ENCODE data around the gene AFF3.

The AFF3 gene

DNA sequence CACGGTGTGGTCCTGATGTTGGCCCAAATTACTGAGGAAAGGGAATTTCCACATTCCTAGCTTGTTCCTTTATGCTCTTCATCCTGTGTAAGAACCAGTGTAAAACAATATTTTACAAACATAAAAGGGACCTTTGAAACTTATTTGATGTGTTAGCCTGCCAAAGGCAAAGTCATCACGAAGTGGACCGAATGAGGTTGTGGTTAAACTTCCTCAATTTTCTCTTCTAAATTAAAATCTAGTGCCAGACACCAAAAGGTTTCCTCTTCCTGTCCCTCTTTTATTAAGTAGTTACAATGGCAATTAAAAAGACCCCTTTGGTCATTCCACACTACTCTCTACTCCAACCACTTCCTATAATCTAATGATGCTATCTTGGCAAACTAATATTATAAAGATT, 279.8 kb downstream of the AFF3 start:
- no peaks in the 10 kb centered on the region for H3K36me3 ChIP-seq (ENCODE audit: control insufficient read depth in 5 of 5, insufficient read depth in 5 of 5, low read length in 5 of 5)
- H3K4me3 ChIP-seq (ENCODE audit: low read depth in 1 of 5, low read length in 5 of 5): no peak overlapping the region
- no peak overlapping the region for H3K27ac ChIP-seq (ENCODE audit: low read depth, low read length)
- peaks cover 2 to 29% (median 27%) of the 10 kb centered on the region in 5 donors for H3K4me1 ChIP-seq (ENCODE audit: control insufficient read depth in 5 of 5, insufficient read depth in 5 of 5, low read length in 5 of 5)
- H3K27me3 ChIP-seq (ENCODE audit: control insufficient read depth in 5 of 5, insufficient read depth in 4 of 5, low read length in 5 of 5): no peaks in the 10 kb centered on the region
- no peaks in the 10 kb centered on the region for H3K9me3 ChIP-seq (ENCODE audit: control insufficient read depth in 5 of 5, low read length in 5 of 5)
- no peak overlapping the region for H3K9ac ChIP-seq (ENCODE audit: low read length in 5 of 5)

DNA sequence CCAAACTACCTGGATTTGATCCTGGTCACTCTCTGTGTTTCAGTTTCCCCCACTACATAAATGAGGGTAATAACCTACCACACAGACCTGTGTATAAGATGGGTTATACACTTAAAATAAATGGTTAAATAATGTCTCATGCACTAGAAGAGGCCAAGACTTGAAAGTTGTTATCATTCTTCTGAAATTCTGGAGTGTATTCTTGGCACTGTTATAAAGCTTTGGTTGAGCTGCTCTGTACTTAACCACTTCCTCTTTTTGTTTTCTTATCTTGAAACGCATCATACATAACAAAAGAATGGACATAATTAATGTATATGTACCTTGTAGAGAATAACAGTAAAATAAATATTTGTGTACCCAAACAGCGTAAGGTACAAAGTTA, 281.0 kb downstream of the AFF3 start:
- no peaks in the 10 kb centered on the region for H3K27me3 ChIP-seq (ENCODE audit: control insufficient read depth in 5 of 5, insufficient read depth in 4 of 5, low read length in 5 of 5)
- H3K36me3 ChIP-seq (ENCODE audit: control insufficient read depth in 5 of 5, insufficient read depth in 5 of 5, low read length in 5 of 5): no peaks in the 10 kb centered on the region
- no peak overlapping the region for H3K27ac ChIP-seq (ENCODE audit: low read depth, low read length)
- no peaks in the 10 kb centered on the region for H3K9me3 ChIP-seq (ENCODE audit: control insufficient read depth in 5 of 5, low read length in 5 of 5)
- peaks cover 2 to 29% (median 27%) of the 10 kb centered on the region in 5 donors for H3K4me1 ChIP-seq (ENCODE audit: control insufficient read depth in 5 of 5, insufficient read depth in 5 of 5, low read length in 5 of 5)
- H3K9ac ChIP-seq (ENCODE audit: low read length in 5 of 5): no peak overlapping the region
- no peak overlapping the region for H3K4me3 ChIP-seq (ENCODE audit: low read depth in 1 of 5, low read length in 5 of 5)

DNA sequence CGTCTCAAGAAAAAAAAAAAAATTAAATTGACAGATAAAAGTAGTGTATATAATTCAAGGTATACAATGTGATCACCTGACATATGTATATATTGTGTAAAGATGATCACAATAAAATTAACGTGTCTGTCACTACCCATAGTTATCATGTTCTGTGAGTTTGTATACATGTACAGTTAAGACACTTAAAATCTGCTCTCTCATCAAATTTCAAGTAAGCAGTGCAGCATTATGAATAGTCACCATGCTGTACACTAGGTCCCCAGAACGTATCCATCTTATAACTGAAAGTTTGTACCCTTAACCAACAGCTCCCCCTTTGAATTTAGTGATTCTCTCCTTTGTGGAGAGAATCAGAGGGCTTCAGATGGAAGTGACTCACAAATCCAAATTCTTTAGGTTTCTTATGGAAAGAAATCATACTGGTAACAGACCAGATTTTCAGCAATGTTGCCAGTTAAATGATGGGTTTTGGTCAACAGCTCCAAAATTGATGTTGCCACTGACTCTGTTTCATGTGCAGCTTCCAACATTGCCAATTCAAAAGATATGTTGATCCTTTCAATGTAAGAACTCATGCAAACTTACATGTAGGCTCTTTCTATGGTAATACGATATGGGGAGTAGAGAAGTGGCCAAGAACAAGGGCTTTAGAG, 281.5 kb downstream of the AFF3 start:
- Histone ChIP-seq H3K27ac (ENCODE audit: low read depth, low read length) (no peak overlapping the region), H3K4me1 (ENCODE audit: control insufficient read depth in 5 of 5, insufficient read depth in 5 of 5, low read length in 5 of 5) (peaks cover 2 to 27% (median 25%) of the 10 kb centered on the region in 5 donors), H3K27me3 (ENCODE audit: control insufficient read depth in 5 of 5, insufficient read depth in 4 of 5, low read length in 5 of 5) (no peaks in the 10 kb centered on the region), H3K4me3 (ENCODE audit: low read depth in 1 of 5, low read length in 5 of 5) (no peak overlapping the region), H3K36me3 (ENCODE audit: control insufficient read depth in 5 of 5, insufficient read depth in 5 of 5, low read length in 5 of 5) (no peaks in the 10 kb centered on the region), H3K9ac (ENCODE audit: low read length in 5 of 5) (no peak overlapping the region), H3K9me3 (ENCODE audit: control insufficient read depth in 5 of 5, low read length in 5 of 5) (no peaks in the 10 kb centered on the region)

DNA sequence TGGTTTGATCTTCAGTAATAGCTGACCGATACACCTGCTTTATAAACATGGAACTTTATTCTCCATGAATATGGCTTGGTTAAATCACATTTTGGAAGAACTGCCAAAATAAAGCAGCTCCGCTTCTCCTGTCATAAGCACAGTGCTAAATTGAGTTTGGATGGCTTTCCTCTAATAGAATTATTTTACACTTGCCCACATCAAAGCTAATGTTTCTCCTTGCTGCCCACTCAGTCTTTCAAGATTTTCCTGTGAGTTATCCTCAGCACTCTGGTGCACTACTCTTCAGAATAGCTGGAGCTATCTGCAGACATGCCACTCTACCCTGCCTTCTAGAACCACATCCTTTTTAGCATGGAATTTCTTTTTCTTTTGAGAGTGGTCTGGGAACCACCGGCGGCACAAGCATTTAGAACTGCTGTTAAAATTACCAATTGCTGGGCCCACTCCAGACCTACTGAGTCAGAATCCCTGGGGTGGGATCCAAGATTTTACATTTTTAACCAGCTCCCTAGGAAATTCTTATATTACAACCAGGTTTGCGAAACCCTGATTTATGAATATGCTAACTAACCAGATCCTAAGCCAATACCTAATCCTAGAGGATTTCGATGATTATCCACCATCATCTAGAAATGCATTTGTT, 283.3 kb downstream of the AFF3 start:
- Histone ChIP-seq H3K27ac (ENCODE audit: low read depth, low read length) (no peak overlapping the region), H3K9ac (ENCODE audit: low read length in 5 of 5) (no peak overlapping the region), H3K4me1 (ENCODE audit: control insufficient read depth in 5 of 5, insufficient read depth in 5 of 5, low read length in 5 of 5) (peaks cover 0 to 12% (median 7%) of the 10 kb centered on the region in 5 donors), H3K9me3 (ENCODE audit: control insufficient read depth in 5 of 5, low read length in 5 of 5) (no peaks in the 10 kb centered on the region), H3K4me3 (ENCODE audit: low read depth in 1 of 5, low read length in 5 of 5) (no peak overlapping the region), H3K27me3 (ENCODE audit: control insufficient read depth in 5 of 5, insufficient read depth in 4 of 5, low read length in 5 of 5) (no peaks in the 10 kb centered on the region), H3K36me3 (ENCODE audit: control insufficient read depth in 5 of 5, insufficient read depth in 5 of 5, low read length in 5 of 5) (no peaks in the 10 kb centered on the region)

DNA sequence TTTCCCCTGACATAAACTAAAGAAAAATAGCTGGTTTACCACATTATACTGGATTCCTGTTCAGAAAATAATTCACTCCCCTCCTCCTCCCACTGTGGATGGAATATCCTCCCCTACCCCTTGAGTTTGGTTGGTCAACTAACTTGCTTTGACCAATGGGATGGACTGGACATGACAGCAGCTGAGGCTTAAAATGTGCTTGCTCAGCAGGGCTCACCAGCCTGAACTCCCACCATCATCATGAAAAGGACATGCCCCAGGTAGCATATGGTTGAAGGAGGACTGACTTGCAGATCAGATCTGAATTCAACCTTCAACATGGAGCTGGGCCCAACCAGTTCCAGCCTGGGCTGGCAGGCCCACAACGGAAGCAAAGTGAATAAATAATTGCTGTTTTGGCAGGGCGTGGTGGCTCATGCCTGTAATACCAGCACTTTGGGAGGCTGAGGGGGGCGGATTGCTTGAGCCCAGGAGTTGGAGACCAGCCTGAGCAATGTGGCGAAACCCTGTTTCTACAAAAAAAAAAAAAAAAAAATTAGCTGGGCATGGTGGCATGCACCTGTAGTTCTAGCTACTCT, 284.4 kb downstream of the AFF3 start:
- Histone ChIP-seq H3K9ac (ENCODE audit: low read length in 5 of 5) (no peak overlapping the region), H3K36me3 (ENCODE audit: control insufficient read depth in 5 of 5, insufficient read depth in 5 of 5, low read length in 5 of 5) (no peaks in the 10 kb centered on the region), H3K4me1 (ENCODE audit: control insufficient read depth in 5 of 5, insufficient read depth in 5 of 5, low read length in 5 of 5) (peaks cover 0 to 12% (median 5%) of the 10 kb centered on the region in 5 donors), H3K27ac (ENCODE audit: low read depth, low read length) (no peak overlapping the region), H3K27me3 (ENCODE audit: control insufficient read depth in 5 of 5, insufficient read depth in 4 of 5, low read length in 5 of 5) (no peaks in the 10 kb centered on the region), H3K4me3 (ENCODE audit: low read depth in 1 of 5, low read length in 5 of 5) (no peak overlapping the region), H3K9me3 (ENCODE audit: control insufficient read depth in 5 of 5, low read length in 5 of 5) (no peaks in the 10 kb centered on the region)

GRCh38 chr2:99857372-99857771, 285.0 kb downstream of the AFF3 start:
- H3K36me3 ChIP-seq (ENCODE audit: control insufficient read depth in 5 of 5, insufficient read depth in 5 of 5, low read length in 5 of 5): no peaks in the 10 kb centered on the region
- no peaks in the 10 kb centered on the region for H3K9me3 ChIP-seq (ENCODE audit: control insufficient read depth in 5 of 5, low read length in 5 of 5)
- H3K9ac ChIP-seq (ENCODE audit: low read length in 5 of 5): no peak overlapping the region
- no peaks in the 10 kb centered on the region for H3K27me3 ChIP-seq (ENCODE audit: control insufficient read depth in 5 of 5, insufficient read depth in 4 of 5, low read length in 5 of 5)
- no peak overlapping the region for H3K27ac ChIP-seq (ENCODE audit: low read depth, low read length)
- peaks cover 0 to 12% (median 5%) of the 10 kb centered on the region in 5 donors for H3K4me1 ChIP-seq (ENCODE audit: control insufficient read depth in 5 of 5, insufficient read depth in 5 of 5, low read length in 5 of 5)
- H3K4me3 ChIP-seq (ENCODE audit: low read depth in 1 of 5, low read length in 5 of 5): no peak overlapping the region

- Histone ChIP-seq H3K27ac (ENCODE audit: low read depth, low read length) (no peak overlapping the region), H3K9me3 (ENCODE audit: control insufficient read depth in 5 of 5, low read length in 5 of 5) (no peaks in the 10 kb centered on the region), H3K27me3 (ENCODE audit: control insufficient read depth in 5 of 5, insufficient read depth in 4 of 5, low read length in 5 of 5) (no peaks in the 10 kb centered on the region), H3K9ac (ENCODE audit: low read length in 5 of 5) (no peak overlapping the region), H3K4me3 (ENCODE audit: low read depth in 1 of 5, low read length in 5 of 5) (no peak overlapping the region), H3K4me1 (ENCODE audit: control insufficient read depth in 5 of 5, insufficient read depth in 5 of 5, low read length in 5 of 5) (peaks cover 0 to 8% (median 4%) of the 10 kb centered on the region in 5 donors), H3K36me3 (ENCODE audit: control insufficient read depth in 5 of 5, insufficient read depth in 5 of 5, low read length in 5 of 5) (no peaks in the 10 kb centered on the region)
Measured at GRCh38 chr2:99856119-99856518, 286.3 kb downstream of the AFF3 start.

DNA sequence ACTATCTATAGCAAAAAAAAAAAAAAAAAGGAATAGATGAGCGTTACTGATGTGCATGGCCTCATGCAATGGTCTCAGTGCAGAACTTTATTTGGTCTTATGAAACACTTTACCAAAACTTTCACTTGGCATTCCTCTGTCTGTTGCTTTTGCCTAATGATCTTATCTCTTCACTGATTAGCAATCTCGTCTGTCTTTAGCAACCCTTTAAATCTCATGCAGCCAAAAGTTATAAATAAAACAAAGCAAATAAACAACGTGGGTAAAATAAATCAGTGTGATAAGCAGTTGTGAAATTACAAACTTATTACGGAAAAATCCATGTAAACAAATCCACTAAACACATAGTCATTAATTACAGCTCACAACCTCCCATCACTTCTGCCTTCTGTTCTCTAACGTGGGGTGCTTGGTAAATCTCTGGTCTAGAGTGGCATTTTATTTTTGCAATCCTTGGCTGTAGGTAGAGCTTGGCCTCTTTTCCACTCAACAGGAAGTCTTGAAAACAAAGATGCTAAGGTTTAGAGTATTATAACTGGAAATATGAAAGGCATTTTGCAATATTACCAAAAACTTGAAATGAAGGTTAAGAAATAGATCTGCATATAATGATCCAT, 288.0 kb downstream of the AFF3 start:
- no peaks in the 10 kb centered on the region for H3K9me3 ChIP-seq (ENCODE audit: control insufficient read depth in 5 of 5, low read length in 5 of 5)
- no peaks in the 10 kb centered on the region for H3K27me3 ChIP-seq (ENCODE audit: control insufficient read depth in 5 of 5, insufficient read depth in 4 of 5, low read length in 5 of 5)
- no peak overlapping the region for H3K4me3 ChIP-seq (ENCODE audit: low read depth in 1 of 5, low read length in 5 of 5)
- no peak overlapping the region for H3K9ac ChIP-seq (ENCODE audit: low read length in 5 of 5)
- no peak overlapping the region for H3K27ac ChIP-seq (ENCODE audit: low read depth, low read length)
- peaks cover 0 to 6% (median 4%) of the 10 kb centered on the region in 5 donors for H3K4me1 ChIP-seq (ENCODE audit: control insufficient read depth in 5 of 5, insufficient read depth in 5 of 5, low read length in 5 of 5)
- no peaks in the 10 kb centered on the region for H3K36me3 ChIP-seq (ENCODE audit: control insufficient read depth in 5 of 5, insufficient read depth in 5 of 5, low read length in 5 of 5)

DNA sequence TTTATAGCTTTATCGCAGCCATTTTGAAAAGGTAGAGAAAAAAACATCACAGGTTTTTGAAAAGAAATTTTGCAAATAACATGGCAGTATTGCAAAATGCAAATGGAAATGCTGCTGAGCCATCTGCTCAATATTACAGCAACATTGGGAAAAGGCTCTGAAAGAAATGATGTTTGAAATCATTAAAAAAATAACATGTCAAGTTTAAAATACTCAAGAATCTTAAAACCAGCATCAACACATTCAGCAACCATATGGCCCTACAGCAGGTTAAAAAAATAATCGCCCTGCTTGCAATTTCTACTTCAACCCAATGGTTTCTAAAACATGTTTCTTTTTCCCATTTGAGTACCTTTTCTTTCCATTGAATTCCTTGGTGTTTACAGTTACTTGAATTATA, 289.4 kb downstream of the AFF3 start:
- Histone ChIP-seq H3K27me3 (ENCODE audit: control insufficient read depth in 5 of 5, insufficient read depth in 4 of 5, low read length in 5 of 5) (no peaks in the 10 kb centered on the region), H3K27ac (ENCODE audit: low read depth, low read length) (no peak overlapping the region), H3K4me3 (ENCODE audit: low read depth in 1 of 5, low read length in 5 of 5) (no peak overlapping the region), H3K9me3 (ENCODE audit: control insufficient read depth in 5 of 5, low read length in 5 of 5) (no peaks in the 10 kb centered on the region), H3K4me1 (ENCODE audit: control insufficient read depth in 5 of 5, insufficient read depth in 5 of 5, low read length in 5 of 5) (no peaks in the 10 kb centered on the region), H3K36me3 (ENCODE audit: control insufficient read depth in 5 of 5, insufficient read depth in 5 of 5, low read length in 5 of 5) (no peaks in the 10 kb centered on the region), H3K9ac (ENCODE audit: low read length in 5 of 5) (no peak overlapping the region)

DNA sequence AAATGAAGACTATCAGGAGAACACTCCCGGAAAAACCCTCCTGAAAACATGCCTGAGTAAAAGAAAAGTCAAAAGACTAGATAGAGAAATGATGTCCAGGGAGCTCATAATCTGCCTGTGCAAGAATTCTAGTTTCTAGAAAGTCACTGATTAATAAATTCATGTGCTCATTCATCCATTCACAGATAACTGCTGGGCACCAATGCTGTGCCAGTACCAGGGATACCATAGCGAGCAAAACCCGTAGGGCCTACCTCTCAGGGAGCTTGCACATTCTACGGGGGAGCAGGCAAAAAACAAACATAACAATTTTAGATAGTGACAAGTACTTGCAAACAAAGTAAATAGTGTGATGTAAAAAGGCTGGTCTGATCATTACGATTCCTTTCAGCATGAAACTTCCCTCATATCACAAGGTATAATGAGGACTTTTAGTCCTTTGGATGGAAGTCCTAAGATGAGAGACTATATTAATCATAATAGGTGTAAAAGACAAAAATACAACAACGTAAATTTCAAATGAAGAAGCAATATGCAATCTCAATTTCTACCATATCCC, 289.9 kb downstream of the AFF3 start:
- Histone ChIP-seq H3K4me3 (ENCODE audit: low read depth in 1 of 5, low read length in 5 of 5) (no peak overlapping the region), H3K9ac (ENCODE audit: low read length in 5 of 5) (no peak overlapping the region), H3K27ac (ENCODE audit: low read depth, low read length) (no peak overlapping the region), H3K9me3 (ENCODE audit: control insufficient read depth in 5 of 5, low read length in 5 of 5) (no peaks in the 10 kb centered on the region), H3K36me3 (ENCODE audit: control insufficient read depth in 5 of 5, insufficient read depth in 5 of 5, low read length in 5 of 5) (no peaks in the 10 kb centered on the region), H3K27me3 (ENCODE audit: control insufficient read depth in 5 of 5, insufficient read depth in 4 of 5, low read length in 5 of 5) (no peaks in the 10 kb centered on the region), H3K4me1 (ENCODE audit: control insufficient read depth in 5 of 5, insufficient read depth in 5 of 5, low read length in 5 of 5) (no peaks in the 10 kb centered on the region)

Data from subcutaneous abdominal adipose tissue (tissue), 5 donors.